Body of pancreas (tissue), 4 donors: ENCODE data around the gene ATXN7L2. TPM values are rescaled to one million over a fixed set of nuclear protein-coding genes. Genes with fewer than 3 reads are reported as not detected.

ENCODE experiments used
- ATAC-seq: fragments of 150-250 bp; one replicate; pipeline ENCODE4 v1.9.1; 2016
- DNase-seq, 4 donors: peaks; one replicate each; pipeline ENCODE4 v3.0.0-alpha.2; 2019
- H3K27ac ChIP-seq, 4 donors: fragments of 200-600 bp; sonication (generic); 1 replicate in 3 of 4; 2 replicates in 1 of 4; pipeline versions ENCODE4 v1.5.1 to v1.6.1; 2016 to 2019; ENCODE audit warnings: mild to moderate bottlenecking in 1 of 4, mixed read lengths in 1 of 4, moderate library complexity in 1 of 4
- H3K27me3 ChIP-seq, 2 donors: fragments of 200-600 bp; sonication (generic); one replicate each; pipeline ENCODE4 v1.6.0; 2016; ENCODE audit warnings: mild to moderate bottlenecking in 1 of 2
- H3K36me3 ChIP-seq, 2 donors: fragments of 200-600 bp; sonication (generic); replicated peaks in 1 of 2; 2 replicates each; pipeline ENCODE4 v1.5.1; 2016; ENCODE audit warnings: low read depth in 2 of 2; ENCODE audit not compliant: insufficient read depth in 1 of 2
- H3K4me1 ChIP-seq: fragments of 200-600 bp; sonication (generic); one replicate; pipeline ENCODE4 v1.6.0; 2016
- H3K4me3 ChIP-seq, 2 donors: fragments of 200-600 bp; sonication (generic); 1 replicate in 1 of 2; 2 replicates in 1 of 2; pipeline ENCODE4 v1.5.1; 2016 to 2019
- H3K9me3 ChIP-seq, 3 donors: fragments of 200-600 bp; sonication (generic); 1 replicate in 2 of 3; 2 replicates in 1 of 3; pipeline ENCODE4 v1.5.1; 2016
- CTCF ChIP-seq, 7 experiments: fragments of 450-650 bp in 4 of 7; fragments of 200-600 bp in 3 of 7; sonication (generic) in 3 of 7; IDR thresholded peaks; one replicate each; pipeline ENCODE4 v1.5.1; 2016 to 2019; ENCODE audit warnings: antibody characterized with exemption in 7 of 7
- POLR2A ChIP-seq, 3 donors: fragments of 450-650 bp; IDR thresholded peaks; one replicate each; pipeline ENCODE4 v1.6.1; 2016; ENCODE audit warnings: antibody characterized with exemption in 3 of 3, mild to moderate bottlenecking in 2 of 3
- WGBS, 2 donors: methylation state at CpG; one replicate each; pipeline ENCODE4 v1.1.5; 2017; 5-methylcytosine and 5-hydroxymethylcytosine counted together
- intact Hi-C: fragments of 100-400 bp; cut with DNase I; formaldehyde crosslinking; loops from one replicate; pipeline ENCODE4 v1.15.1; 2023
- total RNA-seq, 2 donors: library from RNA; depleted of rRNA; stranded (reverse); fragments of >200 nt; gene quantifications; one replicate each; pipeline ENCODE4 v1.1.0, GENCODE V29; 2016

The ATXN7L2 gene
- total RNA-seq, 2 donors from 2014 or later: 2.6 to 5.9 TPM

DNA sequence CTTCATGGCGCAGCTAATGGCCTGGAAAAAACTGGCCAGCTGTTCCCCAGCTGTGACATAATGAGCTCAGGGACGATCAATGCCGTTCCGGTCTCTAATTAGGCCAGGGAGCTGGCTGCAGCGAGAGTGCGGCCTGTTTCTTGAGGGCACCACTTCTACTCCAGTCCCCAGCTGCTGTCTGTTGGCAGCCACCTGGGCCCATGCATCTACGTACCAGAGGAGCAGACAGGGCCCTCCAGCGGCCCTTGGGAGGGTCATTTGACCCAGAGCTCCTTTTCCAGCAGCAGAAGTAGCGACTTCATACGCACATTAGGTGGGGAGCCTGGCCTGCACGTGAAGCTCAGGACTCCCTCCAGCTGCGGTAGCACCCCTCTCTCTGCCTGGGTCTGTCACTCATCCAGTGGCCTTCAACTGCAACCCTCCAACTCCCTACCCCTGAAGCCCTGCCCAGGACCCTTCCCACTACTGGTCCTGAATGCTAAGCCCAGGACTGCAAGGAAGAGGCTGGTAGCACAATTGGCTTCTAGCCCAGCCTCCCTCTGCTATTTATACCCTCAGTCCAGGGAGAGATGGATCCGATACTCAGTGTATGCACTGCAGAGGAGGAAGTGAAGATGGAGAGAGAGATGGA is 46.9 kb downstream of the ATXN7L2 start:
- TF ChIP-seq CTCF (IDR thresholded peaks at IDR 0.05): no peak
- no peak for TF ChIP-seq POLR2A (IDR thresholded peaks at IDR 0.05)
- Histone ChIP-seq H3K27ac (no peak overlapping the region), H3K27me3 (no peaks in the 10 kb centered on the region), H3K36me3 (no peaks in the 10 kb centered on the region), H3K4me1 (peaks cover 11% of the 10 kb centered on the region), H3K9me3 (no peaks in the 10 kb centered on the region), H3K4me3 (no peak overlapping the region)
- intact Hi-C loops: loop anchor here (5.0 kb wide), 1 partner anchor 33 kb away; no protein-coding TSS in a partner anchor
- ATAC-seq: no peak
- 67 to 75% methylated on average over 7 to 13 of the region's 13 CpGs for WGBS, 2 donors
- DNase-seq: peak in 1 of 4 donors; percentile 23

GRCh38 chr1:109531380-109531779 is 47.7 kb downstream of the ATXN7L2 start:
- H3K27me3 ChIP-seq: no peaks in the 10 kb centered on the region
- DNase-seq (no peak), ATAC-seq (no peak)
- no peak overlapping the region for H3K27ac ChIP-seq
- H3K4me1 ChIP-seq: peaks cover 11% of the 10 kb centered on the region
- H3K4me3 ChIP-seq: no peak overlapping the region
- intact Hi-C loops: loop anchor here (5.0 kb wide), 1 partner anchor 34 kb away; no protein-coding TSS in a partner anchor
- TF ChIP-seq POLR2A (IDR thresholded peaks at IDR 0.05) (no peak), CTCF (IDR thresholded peaks at IDR 0.05) (no peak)
- H3K36me3 ChIP-seq: no peaks in the 10 kb centered on the region
- H3K9me3 ChIP-seq: no peaks in the 10 kb centered on the region
- WGBS, 2 donors: 73 to 74% methylated on average over 4 of the region's 4 CpGs

- 48 to 61% methylated on average over 8 to 16 of the region's 16 CpGs for WGBS, 2 donors
- Histone ChIP-seq H3K27ac (no peak overlapping the region), H3K27me3 (no peaks in the 10 kb centered on the region)
Measured at GRCh38 chr1:109531826-109532364, 48.2 kb downstream of the ATXN7L2 start.

DNA sequence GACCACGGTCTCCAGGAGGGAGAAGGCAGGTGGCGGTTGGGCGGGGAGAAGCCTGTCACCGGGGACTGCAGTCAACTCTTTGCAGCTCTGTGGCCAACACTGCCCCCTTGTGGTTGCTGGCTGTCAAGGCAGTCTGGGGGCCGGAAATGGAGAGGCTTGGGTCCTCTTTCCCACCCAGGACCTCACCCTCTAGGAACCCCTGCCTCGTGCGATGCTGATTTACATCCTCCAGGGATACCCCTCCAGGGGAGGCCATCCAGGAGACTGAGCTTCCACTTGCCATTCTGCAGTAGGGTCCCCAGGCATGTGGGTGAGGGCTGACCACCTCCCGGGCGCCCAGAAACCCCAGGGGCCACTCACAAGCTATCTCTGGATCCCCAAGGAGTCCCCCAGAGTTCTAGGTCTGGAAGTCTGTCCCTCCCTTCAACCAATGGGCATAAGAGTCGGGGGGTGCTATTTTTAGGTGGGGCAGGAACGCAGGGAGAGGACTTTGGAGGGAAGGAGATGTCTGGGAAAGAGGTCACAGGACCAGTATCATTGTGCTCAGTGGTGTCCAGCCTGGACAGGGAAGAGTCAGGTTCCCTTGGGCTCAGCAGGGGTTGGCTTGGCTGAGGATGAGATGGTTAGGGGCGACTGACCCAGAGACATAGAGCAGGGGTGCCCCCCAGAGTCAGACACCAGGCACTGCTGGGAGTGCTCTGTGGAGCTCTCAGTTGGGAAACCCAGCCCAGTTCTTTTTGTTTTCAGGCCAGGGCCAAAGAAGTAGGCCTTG is 48.8 kb downstream of the ATXN7L2 start:
- WGBS, 2 donors: 14 to 15% methylated on average over 2 to 12 of the region's 12 CpGs
- no peak overlapping the region for H3K27ac ChIP-seq
- peak; percentile 90 for ATAC-seq

More at GRCh38 chr1:109531826-109532364, 48.2 kb downstream of the ATXN7L2 start:
- Histone ChIP-seq H3K9me3 (no peaks in the 10 kb centered on the region), H3K4me3 (no peak overlapping the region), H3K36me3 (no peaks in the 10 kb centered on the region), H3K4me1 (peaks cover 11% of the 10 kb centered on the region)
- DNase-seq (no peak), ATAC-seq (no peak)
- TF ChIP-seq CTCF (IDR thresholded peaks at IDR 0.05) (no peak), POLR2A (IDR thresholded peaks at IDR 0.05) (no peak)
- intact Hi-C loops: loop anchor here (5.0 kb wide), 1 partner anchor 35 kb away; no protein-coding TSS in a partner anchor

More for the DNA sequence above, 48.8 kb downstream of the ATXN7L2 start:
- peak; percentile 82 to 85 (median 84) for DNase-seq
- peak; percentile 90 to 97 (median 95) for TF ChIP-seq CTCF (IDR thresholded peaks at IDR 0.05)
- TF ChIP-seq POLR2A (IDR thresholded peaks at IDR 0.05): no peak
- H3K36me3 ChIP-seq: no peaks in the 10 kb centered on the region
- H3K9me3 ChIP-seq: no peaks in the 10 kb centered on the region
- no peaks in the 10 kb centered on the region for H3K27me3 ChIP-seq
- peaks cover 11% of the 10 kb centered on the region for H3K4me1 ChIP-seq
- intact Hi-C loops: loop anchor here (5.0 kb wide), 1 partner anchor 35 kb away; no protein-coding TSS in a partner anchor
- H3K4me3 ChIP-seq: no peak overlapping the region
